H1 (cell line): ENCODE data around the gene VAT1L. TPM values are rescaled to one million over a fixed set of nuclear protein-coding genes. Genes with fewer than 3 reads are reported as not detected.

Source experiments
- BCL11A ChIP-seq, 2 experiments: IDR thresholded peaks; one replicate each; pipeline ENCODE4 v1.6.1; 2011; ENCODE audit warnings: low read depth in 2 of 2, low read length in 2 of 2, mild to moderate bottlenecking in 2 of 2
- CHD2 ChIP-seq: IDR thresholded peaks from 2 replicates; pipeline ENCODE4 v1.6.1; 2012; ENCODE audit warnings: low read length, improper control_type of control experiment
- E2F6 ChIP-seq: IDR thresholded peaks from 2 replicates; pipeline ENCODE4 v1.6.1; 2012; ENCODE audit warnings: inconsistent platforms
- JUN ChIP-seq: IDR thresholded peaks from 2 replicates; pipeline ENCODE4 v1.6.1; 2011; ENCODE audit warnings: low read depth, mild to moderate bottlenecking, improper control_type of control experiment, low read length
- MAFK ChIP-seq: IDR thresholded peaks from 2 replicates; pipeline ENCODE4 v1.6.1; 2012; ENCODE audit warnings: low read depth, mild to moderate bottlenecking, improper control_type of control experiment, low read length
- RBBP5 ChIP-seq: IDR thresholded peaks from 2 replicates; pipeline ENCODE4 v1.7.1; 2012; ENCODE audit warnings: low read depth, mild to moderate bottlenecking, inconsistent platforms, low read length, moderate library complexity, borderline replicate concordance
- TAF1 ChIP-seq: IDR thresholded peaks from 2 replicates; pipeline ENCODE4 v1.6.1; 2011; ENCODE audit warnings: mild to moderate bottlenecking, low read depth, low read length
- TCF12 ChIP-seq: IDR thresholded peaks from 2 replicates; pipeline ENCODE4 v1.6.1; 2011; ENCODE audit warnings: low read depth, mild to moderate bottlenecking, low read length
- YY1 ChIP-seq: IDR thresholded peaks from 2 replicates; pipeline ENCODE4 v1.6.1; 2011; ENCODE audit warnings: low read depth, mild to moderate bottlenecking, low read length
- polyA plus RNA-seq, 7 experiments: library from polyadenylated mRNA; depleted of rRNA in 3 of 7; stranded (reverse) in 5 of 7; unstranded in 2 of 7; fragments of >200 nt in 5 of 7; fragments of 200-250 nt in 2 of 7; gene quantifications; 1 replicate in 5 of 7; 2 replicates in 1 of 7; 4 replicates in 1 of 7; pipeline versions ENCODE4 v1.2.1 to v1.2.3, GENCODE V29; 2011 to 2013; ENCODE audit warnings: missing spikeins in 2 of 7, mixed read lengths in 2 of 7
- total RNA-seq: library from RNA; stranded (reverse); fragmentation: NEBNext Ultra II Directional; extraction: Animal tissue kit (Norgen Biotek cat#: 25700); gene quantifications from 2 replicates; pipeline ENCODE4 v1.2.1, GENCODE V29; 2021
- TF ChIP-seq, protein P1 (sequence below): fragments of 300-600 bp; sonication (generic); IDR thresholded peaks from 2 replicates; pipeline ENCODE4 v1.7.1; 2012; ENCODE audit warnings: low read length, moderate library complexity, mild to moderate bottlenecking, inconsistent platforms; ENCODE audit not compliant: insufficient replicate concordance

Gene VAT1L
- total and polyA plus RNA-seq, 2 of the 8 experiments (the other 6 are each of a cell fraction or from before 2014, with no cell fraction given) = 46.3 to 48.2 TPM

- TF ChIP-seq, protein P1, sequence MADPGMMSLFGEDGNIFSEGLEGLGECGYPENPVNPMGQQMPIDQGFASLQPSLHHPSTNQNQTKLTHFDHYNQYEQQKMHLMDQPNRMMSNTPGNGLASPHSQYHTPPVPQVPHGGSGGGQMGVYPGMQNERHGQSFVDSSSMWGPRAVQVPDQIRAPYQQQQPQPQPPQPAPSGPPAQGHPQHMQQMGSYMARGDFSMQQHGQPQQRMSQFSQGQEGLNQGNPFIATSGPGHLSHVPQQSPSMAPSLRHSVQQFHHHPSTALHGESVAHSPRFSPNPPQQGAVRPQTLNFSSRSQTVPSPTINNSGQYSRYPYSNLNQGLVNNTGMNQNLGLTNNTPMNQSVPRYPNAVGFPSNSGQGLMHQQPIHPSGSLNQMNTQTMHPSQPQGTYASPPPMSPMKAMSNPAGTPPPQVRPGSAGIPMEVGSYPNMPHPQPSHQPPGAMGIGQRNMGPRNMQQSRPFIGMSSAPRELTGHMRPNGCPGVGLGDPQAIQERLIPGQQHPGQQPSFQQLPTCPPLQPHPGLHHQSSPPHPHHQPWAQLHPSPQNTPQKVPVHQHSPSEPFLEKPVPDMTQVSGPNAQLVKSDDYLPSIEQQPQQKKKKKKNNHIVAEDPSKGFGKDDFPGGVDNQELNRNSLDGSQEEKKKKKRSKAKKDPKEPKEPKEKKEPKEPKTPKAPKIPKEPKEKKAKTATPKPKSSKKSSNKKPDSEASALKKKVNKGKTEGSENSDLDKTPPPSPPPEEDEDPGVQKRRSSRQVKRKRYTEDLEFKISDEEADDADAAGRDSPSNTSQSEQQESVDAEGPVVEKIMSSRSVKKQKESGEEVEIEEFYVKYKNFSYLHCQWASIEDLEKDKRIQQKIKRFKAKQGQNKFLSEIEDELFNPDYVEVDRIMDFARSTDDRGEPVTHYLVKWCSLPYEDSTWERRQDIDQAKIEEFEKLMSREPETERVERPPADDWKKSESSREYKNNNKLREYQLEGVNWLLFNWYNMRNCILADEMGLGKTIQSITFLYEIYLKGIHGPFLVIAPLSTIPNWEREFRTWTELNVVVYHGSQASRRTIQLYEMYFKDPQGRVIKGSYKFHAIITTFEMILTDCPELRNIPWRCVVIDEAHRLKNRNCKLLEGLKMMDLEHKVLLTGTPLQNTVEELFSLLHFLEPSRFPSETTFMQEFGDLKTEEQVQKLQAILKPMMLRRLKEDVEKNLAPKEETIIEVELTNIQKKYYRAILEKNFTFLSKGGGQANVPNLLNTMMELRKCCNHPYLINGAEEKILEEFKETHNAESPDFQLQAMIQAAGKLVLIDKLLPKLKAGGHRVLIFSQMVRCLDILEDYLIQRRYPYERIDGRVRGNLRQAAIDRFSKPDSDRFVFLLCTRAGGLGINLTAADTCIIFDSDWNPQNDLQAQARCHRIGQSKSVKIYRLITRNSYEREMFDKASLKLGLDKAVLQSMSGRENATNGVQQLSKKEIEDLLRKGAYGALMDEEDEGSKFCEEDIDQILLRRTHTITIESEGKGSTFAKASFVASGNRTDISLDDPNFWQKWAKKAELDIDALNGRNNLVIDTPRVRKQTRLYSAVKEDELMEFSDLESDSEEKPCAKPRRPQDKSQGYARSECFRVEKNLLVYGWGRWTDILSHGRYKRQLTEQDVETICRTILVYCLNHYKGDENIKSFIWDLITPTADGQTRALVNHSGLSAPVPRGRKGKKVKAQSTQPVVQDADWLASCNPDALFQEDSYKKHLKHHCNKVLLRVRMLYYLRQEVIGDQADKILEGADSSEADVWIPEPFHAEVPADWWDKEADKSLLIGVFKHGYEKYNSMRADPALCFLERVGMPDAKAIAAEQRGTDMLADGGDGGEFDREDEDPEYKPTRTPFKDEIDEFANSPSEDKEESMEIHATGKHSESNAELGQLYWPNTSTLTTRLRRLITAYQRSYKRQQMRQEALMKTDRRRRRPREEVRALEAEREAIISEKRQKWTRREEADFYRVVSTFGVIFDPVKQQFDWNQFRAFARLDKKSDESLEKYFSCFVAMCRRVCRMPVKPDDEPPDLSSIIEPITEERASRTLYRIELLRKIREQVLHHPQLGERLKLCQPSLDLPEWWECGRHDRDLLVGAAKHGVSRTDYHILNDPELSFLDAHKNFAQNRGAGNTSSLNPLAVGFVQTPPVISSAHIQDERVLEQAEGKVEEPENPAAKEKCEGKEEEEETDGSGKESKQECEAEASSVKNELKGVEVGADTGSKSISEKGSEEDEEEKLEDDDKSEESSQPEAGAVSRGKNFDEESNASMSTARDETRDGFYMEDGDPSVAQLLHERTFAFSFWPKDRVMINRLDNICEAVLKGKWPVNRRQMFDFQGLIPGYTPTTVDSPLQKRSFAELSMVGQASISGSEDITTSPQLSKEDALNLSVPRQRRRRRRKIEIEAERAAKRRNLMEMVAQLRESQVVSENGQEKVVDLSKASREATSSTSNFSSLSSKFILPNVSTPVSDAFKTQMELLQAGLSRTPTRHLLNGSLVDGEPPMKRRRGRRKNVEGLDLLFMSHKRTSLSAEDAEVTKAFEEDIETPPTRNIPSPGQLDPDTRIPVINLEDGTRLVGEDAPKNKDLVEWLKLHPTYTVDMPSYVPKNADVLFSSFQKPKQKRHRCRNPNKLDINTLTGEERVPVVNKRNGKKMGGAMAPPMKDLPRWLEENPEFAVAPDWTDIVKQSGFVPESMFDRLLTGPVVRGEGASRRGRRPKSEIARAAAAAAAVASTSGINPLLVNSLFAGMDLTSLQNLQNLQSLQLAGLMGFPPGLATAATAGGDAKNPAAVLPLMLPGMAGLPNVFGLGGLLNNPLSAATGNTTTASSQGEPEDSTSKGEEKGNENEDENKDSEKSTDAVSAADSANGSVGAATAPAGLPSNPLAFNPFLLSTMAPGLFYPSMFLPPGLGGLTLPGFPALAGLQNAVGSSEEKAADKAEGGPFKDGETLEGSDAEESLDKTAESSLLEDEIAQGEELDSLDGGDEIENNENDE = no peak
- no peak for TF ChIP-seq YY1
- TF ChIP-seq BCL11A (IDR thresholded peaks at IDR 0.05; ENCODE audit: low read depth in 2 of 2, low read length in 2 of 2) = no peak
- no peak for TF ChIP-seq E2F6
- no peak for TF ChIP-seq JUN
- no peak for TF ChIP-seq RBBP5
- no peak for TF ChIP-seq MAFK
- no peak for TF ChIP-seq TAF1
- no peak for TF ChIP-seq TCF12
- no peak for TF ChIP-seq CHD2
Observed at GRCh38 chr16:77738706-77739558, 49.4 kb upstream of the VAT1L start (continued).
